GM21381 (cell line): ENCODE results near the gene LSAMP.
"Not testable (repeated sequence)": the region's sequence is repeated elsewhere in the genome, so short reads cannot be mapped to it uniquely, and the experiment has no call there.

Experiments used
- ATAC-seq: cut with Tn5 transposase; IDR thresholded peaks from one replicate; pipeline ENCODE4 v1.9.1; 2021; ENCODE audit warnings: mild to moderate bottlenecking, moderate library complexity; ENCODE audit not compliant: unreplicated experiment

Gene LSAMP

DNA sequence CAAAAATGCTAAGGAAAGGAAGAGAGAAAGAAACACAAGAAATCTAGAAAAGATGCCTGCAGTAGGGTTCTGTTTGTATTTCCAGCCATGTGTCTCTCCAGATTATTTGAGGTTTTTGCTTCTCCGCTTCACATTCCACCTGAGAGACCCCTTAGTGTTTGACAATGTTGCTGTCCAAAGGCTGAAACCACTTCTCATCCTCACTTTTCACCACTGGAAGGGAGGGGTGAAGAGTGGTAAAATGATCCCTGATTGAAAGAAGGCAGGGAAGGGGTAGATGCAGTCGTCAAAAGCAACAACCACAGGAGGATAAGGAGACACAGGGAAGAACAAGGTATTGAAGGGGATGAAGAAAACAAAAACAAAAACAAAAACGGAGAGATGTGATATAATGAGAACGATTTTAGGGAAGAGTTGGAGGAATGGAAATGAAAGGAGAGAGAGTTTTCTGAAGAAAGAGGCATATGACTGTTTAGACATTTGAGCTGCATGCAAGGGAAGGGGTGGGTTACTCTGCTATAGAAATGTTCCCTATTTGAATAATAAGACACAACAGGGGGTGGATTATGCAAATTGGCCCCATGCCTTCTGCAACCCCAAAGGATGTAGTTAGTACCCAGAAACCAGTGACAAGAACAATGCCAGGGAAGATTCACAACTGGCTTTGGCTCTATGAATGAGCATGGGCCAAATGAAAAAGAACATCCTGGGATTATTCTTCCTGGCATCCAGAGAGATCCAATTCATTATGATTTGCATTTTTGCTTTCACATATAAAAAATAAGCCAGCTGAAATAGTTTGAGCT is 586.1 kb downstream of the LSAMP start:
- ATAC-seq: no peak

DNA sequence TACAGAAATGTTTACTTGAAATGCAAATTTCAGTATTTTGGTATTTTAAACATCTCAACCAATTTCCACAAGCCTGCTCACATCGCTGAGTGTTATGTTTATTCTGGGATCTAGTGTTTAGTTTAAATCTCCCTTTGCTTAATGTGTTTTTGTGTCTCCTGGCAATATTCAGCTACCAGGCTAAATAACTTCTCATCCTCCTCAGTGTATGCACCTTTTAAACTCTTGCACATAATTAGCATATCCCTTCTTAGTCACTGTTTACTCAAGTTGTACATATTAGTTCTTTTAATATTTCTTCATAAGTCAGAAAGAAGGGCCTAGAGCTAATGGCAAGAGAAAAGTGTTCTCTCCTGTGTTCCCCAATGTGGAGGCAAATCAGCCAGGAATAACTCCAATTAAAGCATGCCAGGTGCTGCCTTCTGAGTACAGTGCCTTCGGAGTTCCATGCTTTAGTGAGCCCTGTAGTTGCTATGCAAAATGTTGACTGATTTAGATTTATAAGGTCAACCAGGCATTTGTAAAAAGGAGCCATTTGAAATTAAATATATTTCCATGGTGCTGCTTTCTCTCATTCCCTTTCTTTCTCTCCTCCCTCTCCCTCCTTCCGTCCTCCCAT is 587.7 kb downstream of the LSAMP start:
- ATAC-seq: no peak

- no peak for ATAC-seq
These were observed 589.4 kb downstream of the LSAMP start for GRCh38 chr3:115855911-115856310.

- ATAC-seq: no peak
These were observed 592.2 kb downstream of the LSAMP start for GRCh38 chr3:115853104-115853503.

- no peak for ATAC-seq
These were observed 593.0 kb downstream of the LSAMP start for GRCh38 chr3:115852278-115852677.

DNA sequence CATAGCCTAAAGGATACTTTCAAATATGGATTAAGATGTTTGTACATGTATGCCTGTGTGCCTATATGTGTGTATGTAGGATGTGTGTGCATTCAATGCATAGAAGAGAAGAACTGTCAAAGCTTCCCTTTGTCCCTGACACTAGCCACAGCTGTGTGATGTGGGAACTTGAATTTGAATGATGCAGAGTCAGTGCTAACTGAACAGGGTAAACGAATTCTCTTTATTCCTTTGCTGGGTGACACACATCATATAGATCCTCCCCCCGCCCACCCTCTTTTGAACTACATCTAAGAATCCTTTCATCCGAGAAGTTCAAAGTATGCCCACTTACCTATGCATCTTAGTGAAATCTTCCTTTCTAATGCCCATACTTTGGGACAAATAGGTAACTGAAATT is 593.7 kb downstream of the LSAMP start:
- ATAC-seq: no peak

GRCh38 chr3:115848641-115849040 is 596.6 kb downstream of the LSAMP start:
- ATAC-seq: no peak

GRCh38 chr3:115845986-115846385 is 599.3 kb downstream of the LSAMP start:
- no peak for ATAC-seq

DNA sequence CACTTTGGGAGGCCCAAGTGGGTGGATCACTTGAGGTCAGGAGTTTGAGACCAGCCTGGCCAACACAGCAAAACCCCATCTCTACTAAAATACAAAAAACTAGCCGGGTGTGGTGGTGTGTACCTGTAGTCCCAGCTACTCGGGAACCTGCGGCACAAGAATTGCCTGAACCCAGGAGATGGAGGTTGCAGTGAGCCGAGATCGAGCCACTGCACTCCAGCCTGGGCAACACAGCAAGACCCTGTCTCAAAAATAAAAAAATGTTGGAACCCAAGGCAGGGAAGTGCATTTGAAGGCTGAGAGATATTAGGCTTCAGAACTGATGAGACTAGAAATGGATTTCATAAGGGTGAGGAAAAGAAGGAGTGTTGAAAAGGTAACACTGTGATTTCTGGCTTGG is 600.6 kb downstream of the LSAMP start:
- not testable (repeated sequence) for ATAC-seq

DNA sequence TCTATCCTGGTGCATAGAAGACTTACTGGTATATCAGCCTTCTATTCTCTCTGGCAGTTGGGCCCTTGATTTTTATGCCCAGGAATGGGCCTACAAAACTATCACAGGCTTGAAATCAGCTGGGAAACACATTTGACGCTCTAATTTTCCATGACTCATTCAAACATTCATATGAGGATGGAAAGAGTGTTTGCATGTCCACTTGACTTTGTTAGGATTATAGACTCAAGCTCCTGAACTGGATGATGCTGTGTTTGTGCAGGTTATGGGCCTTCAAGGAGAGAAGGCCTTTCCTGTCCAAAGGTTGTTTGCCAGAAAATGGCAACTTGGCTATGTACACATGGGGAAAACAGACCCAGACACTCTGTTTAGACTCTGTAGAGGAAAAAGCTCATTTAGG is 602.1 kb downstream of the LSAMP start:
- ATAC-seq: no peak

- ATAC-seq: no peak
These were observed 606.0 kb downstream of the LSAMP start for GRCh38 chr3:115839246-115839645.

DNA sequence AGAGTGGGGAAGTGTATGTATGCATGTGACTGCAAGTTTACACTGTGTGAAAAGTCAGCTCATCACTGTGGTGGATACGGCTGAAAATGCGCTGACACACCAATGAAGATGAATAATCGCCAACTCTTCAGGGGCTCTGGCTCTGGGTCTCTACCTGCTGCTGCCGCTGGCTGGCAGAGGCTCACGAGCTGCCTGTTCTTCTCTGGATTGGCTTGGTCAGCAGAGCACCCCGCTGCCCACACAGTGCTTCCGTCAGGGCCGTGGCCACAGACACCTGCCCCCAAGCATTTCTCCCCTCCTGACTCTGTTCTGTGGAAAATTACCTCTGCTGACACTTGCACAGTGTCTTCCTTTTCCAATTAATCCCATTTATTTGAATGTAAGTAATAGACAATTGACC is 606.5 kb downstream of the LSAMP start:
- ATAC-seq: no peak

- no peak for ATAC-seq
These were observed 608.3 kb downstream of the LSAMP start for GRCh38 chr3:115836944-115837343.

DNA sequence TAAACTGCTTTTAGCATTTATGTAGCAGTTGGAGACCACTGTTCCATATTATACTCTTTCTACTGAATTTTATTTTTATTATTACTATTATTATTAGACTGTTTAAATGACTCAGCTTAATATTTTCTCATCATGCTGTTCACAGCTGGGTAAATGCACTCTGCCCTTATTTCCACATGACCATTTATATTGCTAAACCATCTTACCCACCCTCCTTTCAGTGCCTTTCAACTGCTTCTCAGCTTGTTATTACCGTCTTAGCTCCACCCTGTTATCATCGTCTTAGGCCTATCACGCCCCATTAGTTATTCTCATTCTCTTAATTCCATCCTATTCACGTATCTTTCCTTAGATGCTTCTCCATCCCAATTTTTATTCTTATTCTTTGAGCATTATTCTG is 609.3 kb downstream of the LSAMP start:
- no peak for ATAC-seq

DNA sequence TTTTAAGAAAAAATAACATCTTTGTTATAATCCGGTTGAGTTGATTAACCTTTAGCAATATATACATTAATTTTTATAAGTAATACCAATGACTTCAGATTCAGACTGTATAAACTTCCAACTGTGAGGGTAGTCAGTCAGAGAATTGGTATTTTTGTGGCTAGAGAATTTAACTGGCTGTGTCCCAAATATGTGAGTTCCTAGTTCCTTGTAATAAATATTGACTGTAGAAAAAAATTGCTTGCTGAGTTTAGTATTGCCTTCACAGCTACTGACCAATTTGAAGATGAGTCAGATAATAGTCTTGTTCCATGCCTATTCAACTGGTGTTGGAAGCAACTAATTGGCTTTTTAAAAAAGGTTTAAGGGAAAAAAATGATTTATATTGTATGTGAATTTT is 611.2 kb downstream of the LSAMP start:
- ATAC-seq: no peak

DNA sequence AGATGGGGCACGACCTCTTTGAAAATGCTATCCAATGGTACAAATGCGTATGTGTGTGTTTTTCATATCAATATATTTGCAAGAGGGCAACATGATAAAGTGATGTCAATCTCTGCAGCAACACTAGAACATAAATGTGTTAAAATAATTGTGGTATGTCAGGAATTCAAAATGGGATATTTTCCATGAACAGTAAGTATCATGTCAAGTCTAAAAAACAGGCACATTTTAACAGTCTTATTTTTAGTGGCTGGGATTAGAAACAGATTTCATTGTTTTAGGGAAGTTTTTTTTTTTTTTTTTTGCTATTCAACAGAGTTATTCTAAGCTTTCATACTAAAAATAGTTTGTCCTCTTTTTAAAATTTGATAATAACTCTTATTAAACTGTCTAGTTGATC is 612.2 kb downstream of the LSAMP start:
- no peak for ATAC-seq

GRCh38 chr3:115832265-115832664 is 613.0 kb downstream of the LSAMP start:
- no peak for ATAC-seq

DNA sequence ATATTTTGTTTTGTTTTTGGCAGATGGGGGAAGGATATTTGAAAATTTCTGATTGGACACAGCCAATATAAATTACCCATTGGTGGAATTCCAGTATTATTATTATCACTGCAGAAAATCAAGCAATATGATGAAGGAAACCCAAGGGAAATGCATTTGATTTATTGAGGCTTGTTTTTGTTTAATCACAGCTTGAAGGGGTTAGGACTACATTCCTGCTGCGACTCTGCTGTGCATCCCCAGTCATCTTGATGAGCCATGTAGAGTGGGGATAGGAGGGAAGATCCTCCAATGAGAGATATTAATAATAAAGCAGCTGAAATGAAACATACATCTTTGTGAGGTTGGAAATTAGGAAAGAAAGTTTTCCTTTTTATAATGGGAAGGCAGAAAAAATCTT is 613.4 kb downstream of the LSAMP start:
- ATAC-seq: no peak

- no peak for ATAC-seq
These were observed 614.4 kb downstream of the LSAMP start for GRCh38 chr3:115830764-115831395.

DNA sequence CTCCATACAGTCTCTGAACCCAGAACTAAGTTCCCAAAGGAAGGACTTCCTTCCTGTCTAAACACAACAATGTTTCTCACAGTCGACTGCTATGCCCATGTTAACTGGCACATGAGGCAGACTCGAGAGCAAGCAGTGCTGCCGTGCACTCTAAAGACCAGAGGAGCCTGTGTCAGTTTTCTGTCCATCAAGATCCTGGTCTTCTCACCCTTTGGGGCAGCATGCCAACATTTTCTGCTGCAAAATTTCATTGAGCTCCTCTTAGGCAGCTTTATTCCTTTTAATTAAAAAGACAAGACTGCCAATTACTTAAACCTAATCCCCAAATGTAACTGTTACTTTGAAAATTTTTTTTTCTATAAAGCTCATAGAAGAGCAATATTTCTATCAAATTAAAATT is 616.9 kb downstream of the LSAMP start:
- no peak for ATAC-seq

- ATAC-seq: no peak
These were observed 617.8 kb downstream of the LSAMP start for GRCh38 chr3:115827495-115827894.

GRCh38 chr3:115825046-115825445 is 620.2 kb downstream of the LSAMP start:
- ATAC-seq: no peak
